ENCODE measurements around the gene SPATA45. TPM values are rescaled to one million over a fixed set of nuclear protein-coding genes. Genes with fewer than 3 reads are reported as not detected.

SPATA45 gene
- total and polyA plus RNA-seq, 4 donors: 0.28 TPM; not detected in 3

DNA sequence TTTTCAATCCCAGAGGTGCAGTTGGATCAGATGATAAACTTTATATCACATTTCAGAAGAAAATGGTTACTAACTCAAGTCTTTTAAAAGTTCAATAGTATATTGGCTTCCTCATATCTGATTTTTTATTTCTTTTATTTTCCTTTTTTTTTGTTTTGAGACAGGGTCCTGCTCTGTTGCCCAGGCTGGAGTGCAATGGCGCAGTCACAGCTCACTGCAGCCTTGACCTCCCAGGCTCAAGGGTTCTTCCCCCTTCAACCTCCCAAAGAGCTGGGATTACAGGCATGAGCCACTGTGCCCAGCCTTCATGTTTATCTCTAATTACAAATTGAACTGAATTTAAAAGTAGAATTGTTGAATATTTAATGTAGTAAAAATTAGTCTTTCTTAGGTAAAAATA lies 24.5 kb upstream of the SPATA45 start (continued):
- TF ChIP-seq NR2F2 (IDR thresholded peaks at IDR 0.05) (no peak), JUND (IDR thresholded peaks at IDR 0.05) (no peak), GABPA (IDR thresholded peaks at IDR 0.05 in 1 of 2, conservative IDR thresholded peaks at IDR 0.05 in 1 of 2) (no peak), RAD21 (IDR thresholded peaks at IDR 0.05) (no peak), EGR1 (IDR thresholded peaks at IDR 0.05; ENCODE audit: low read depth in 2 of 2) (no peak)
- TF ChIP-seq, protein P1, sequence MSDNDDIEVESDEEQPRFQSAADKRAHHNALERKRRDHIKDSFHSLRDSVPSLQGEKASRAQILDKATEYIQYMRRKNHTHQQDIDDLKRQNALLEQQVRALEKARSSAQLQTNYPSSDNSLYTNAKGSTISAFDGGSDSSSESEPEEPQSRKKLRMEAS (IDR thresholded peaks at IDR 0.05): no peak
- TF ChIP-seq, protein P2, sequence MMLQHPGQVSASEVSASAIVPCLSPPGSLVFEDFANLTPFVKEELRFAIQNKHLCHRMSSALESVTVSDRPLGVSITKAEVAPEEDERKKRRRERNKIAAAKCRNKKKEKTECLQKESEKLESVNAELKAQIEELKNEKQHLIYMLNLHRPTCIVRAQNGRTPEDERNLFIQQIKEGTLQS (IDR thresholded peaks at IDR 0.05): no peak
- TF ChIP-seq, protein P3, sequence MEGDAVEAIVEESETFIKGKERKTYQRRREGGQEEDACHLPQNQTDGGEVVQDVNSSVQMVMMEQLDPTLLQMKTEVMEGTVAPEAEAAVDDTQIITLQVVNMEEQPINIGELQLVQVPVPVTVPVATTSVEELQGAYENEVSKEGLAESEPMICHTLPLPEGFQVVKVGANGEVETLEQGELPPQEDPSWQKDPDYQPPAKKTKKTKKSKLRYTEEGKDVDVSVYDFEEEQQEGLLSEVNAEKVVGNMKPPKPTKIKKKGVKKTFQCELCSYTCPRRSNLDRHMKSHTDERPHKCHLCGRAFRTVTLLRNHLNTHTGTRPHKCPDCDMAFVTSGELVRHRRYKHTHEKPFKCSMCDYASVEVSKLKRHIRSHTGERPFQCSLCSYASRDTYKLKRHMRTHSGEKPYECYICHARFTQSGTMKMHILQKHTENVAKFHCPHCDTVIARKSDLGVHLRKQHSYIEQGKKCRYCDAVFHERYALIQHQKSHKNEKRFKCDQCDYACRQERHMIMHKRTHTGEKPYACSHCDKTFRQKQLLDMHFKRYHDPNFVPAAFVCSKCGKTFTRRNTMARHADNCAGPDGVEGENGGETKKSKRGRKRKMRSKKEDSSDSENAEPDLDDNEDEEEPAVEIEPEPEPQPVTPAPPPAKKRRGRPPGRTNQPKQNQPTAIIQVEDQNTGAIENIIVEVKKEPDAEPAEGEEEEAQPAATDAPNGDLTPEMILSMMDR (IDR thresholded peaks at IDR 0.05; ENCODE audit: low read depth, low read length, missing input control): no peak

DNA sequence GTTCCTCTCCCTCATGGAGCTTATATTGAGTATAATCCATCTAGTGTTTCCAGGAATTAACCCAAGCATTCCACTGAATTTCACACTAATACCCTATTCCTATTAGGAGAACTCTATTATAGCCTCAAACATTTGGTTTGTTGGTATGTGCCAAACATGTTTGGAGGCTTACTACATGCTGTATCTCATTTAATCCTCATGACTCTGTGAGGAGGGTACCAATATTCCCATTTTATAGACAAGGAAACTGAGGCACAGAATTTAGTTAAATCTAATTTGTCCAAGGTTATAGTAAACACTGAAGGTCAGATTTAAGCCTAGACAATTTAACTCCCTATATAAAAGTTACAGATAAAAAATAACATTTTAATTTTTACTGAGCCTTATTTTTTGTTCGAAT lies 19.7 kb upstream of the SPATA45 start:
- no peaks in the 10 kb centered on the region for H3K9me3 ChIP-seq (ENCODE audit: control insufficient read depth in 4 of 4, low read length in 3 of 4)
- H3K4me1 ChIP-seq (ENCODE audit: control insufficient read depth in 4 of 4, insufficient read depth in 4 of 4, low read length in 3 of 4): no peaks in the 10 kb centered on the region
- no peaks in the 10 kb centered on the region for H3K27me3 ChIP-seq (ENCODE audit: control insufficient read depth in 4 of 4, insufficient read depth in 4 of 4, low read length in 3 of 4)
- TF ChIP-seq, protein P4, sequence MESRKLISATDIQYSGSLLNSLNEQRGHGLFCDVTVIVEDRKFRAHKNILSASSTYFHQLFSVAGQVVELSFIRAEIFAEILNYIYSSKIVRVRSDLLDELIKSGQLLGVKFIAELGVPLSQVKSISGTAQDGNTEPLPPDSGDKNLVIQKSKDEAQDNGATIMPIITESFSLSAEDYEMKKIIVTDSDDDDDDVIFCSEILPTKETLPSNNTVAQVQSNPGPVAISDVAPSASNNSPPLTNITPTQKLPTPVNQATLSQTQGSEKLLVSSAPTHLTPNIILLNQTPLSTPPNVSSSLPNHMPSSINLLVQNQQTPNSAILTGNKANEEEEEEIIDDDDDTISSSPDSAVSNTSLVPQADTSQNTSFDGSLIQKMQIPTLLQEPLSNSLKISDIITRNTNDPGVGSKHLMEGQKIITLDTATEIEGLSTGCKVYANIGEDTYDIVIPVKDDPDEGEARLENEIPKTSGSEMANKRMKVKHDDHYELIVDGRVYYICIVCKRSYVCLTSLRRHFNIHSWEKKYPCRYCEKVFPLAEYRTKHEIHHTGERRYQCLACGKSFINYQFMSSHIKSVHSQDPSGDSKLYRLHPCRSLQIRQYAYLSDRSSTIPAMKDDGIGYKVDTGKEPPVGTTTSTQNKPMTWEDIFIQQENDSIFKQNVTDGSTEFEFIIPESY (IDR thresholded peaks at IDR 0.05): no peak
- TF ChIP-seq, protein P5, sequence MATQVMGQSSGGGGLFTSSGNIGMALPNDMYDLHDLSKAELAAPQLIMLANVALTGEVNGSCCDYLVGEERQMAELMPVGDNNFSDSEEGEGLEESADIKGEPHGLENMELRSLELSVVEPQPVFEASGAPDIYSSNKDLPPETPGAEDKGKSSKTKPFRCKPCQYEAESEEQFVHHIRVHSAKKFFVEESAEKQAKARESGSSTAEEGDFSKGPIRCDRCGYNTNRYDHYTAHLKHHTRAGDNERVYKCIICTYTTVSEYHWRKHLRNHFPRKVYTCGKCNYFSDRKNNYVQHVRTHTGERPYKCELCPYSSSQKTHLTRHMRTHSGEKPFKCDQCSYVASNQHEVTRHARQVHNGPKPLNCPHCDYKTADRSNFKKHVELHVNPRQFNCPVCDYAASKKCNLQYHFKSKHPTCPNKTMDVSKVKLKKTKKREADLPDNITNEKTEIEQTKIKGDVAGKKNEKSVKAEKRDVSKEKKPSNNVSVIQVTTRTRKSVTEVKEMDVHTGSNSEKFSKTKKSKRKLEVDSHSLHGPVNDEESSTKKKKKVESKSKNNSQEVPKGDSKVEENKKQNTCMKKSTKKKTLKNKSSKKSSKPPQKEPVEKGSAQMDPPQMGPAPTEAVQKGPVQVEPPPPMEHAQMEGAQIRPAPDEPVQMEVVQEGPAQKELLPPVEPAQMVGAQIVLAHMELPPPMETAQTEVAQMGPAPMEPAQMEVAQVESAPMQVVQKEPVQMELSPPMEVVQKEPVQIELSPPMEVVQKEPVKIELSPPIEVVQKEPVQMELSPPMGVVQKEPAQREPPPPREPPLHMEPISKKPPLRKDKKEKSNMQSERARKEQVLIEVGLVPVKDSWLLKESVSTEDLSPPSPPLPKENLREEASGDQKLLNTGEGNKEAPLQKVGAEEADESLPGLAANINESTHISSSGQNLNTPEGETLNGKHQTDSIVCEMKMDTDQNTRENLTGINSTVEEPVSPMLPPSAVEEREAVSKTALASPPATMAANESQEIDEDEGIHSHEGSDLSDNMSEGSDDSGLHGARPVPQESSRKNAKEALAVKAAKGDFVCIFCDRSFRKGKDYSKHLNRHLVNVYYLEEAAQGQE (IDR thresholded peaks at IDR 0.05): no peak
- TF ChIP-seq, protein P2 (IDR thresholded peaks at IDR 0.05): no peak
- TF ChIP-seq JUND (IDR thresholded peaks at IDR 0.05) (no peak), RAD21 (IDR thresholded peaks at IDR 0.05) (no peak), YY1 (IDR thresholded peaks at IDR 0.05) (no peak), HNF4G (IDR thresholded peaks at IDR 0.05) (no peak), RXRA (IDR thresholded peaks at IDR 0.05) (no peak)
- TF ChIP-seq, protein P1 (IDR thresholded peaks at IDR 0.05): no peak
- TF ChIP-seq, protein P3 (IDR thresholded peaks at IDR 0.05; ENCODE audit: low read depth, low read length, missing input control): no peak
- no peak overlapping the region for H3K27ac ChIP-seq (ENCODE audit: low read depth in 1 of 2, low read length in 2 of 2)
- DNase-seq (ENCODE audit: low spot score): no peak
- no peak overlapping the region for H3K9ac ChIP-seq (ENCODE audit: low read depth in 1 of 2, low read length in 2 of 2)
- peaks cover 0 to 2% (median under 1%) of the 10 kb centered on the region in 4 donors for H3K36me3 ChIP-seq (ENCODE audit: control insufficient read depth in 4 of 4, insufficient read depth in 3 of 4, low read depth in 1 of 4, low read length in 3 of 4)
- 53% methylated on average over 1 of the region's 1 CpG for WGBS
- H3K4me3 ChIP-seq (ENCODE audit: low read depth in 1 of 3, low read length in 3 of 3): no peak overlapping the region

Data from liver (tissue), 9 donors.